Adrenal gland (tissue), 12 donors: ENCODE data around the gene CSNK2A2. TPM values are rescaled to one million over a fixed set of nuclear protein-coding genes. Genes with fewer than 3 reads are reported as not detected.

Experiments used
- DNase-seq, 7 donors: peaks; one replicate each; pipeline ENCODE4 v3.0.0-alpha.2; 2019 to 2020
- H3K27ac ChIP-seq, 5 donors: fragments of 200-600 bp; sonication (generic) in 4 of 5; 1 replicate in 3 of 5; 2 replicates in 2 of 5; pipeline versions ENCODE4 v1.5.1 to v1.8.0; 2016 to 2020; ENCODE audit warnings: mild to moderate bottlenecking in 1 of 5
- H3K27me3 ChIP-seq: fragments of 200-600 bp; 2 replicates; pipeline ENCODE4 v1.8.0; 2021
- H3K36me3 ChIP-seq, 2 donors: fragments of 200-600 bp; replicated peaks in 1 of 2; 1 replicate in 1 of 2; 2 replicates in 1 of 2; pipeline versions ENCODE4 v1.5.1 to v1.8.0; 2018 to 2022
- H3K4me1 ChIP-seq, 2 donors: fragments of 200-600 bp; replicated peaks in 1 of 2; 1 replicate in 1 of 2; 2 replicates in 1 of 2; pipeline versions ENCODE4 v1.5.1 to v1.8.0; 2018 to 2021
- H3K4me3 ChIP-seq, 4 donors: fragments of 200-600 bp; sonication (generic) in 3 of 4; one replicate each; pipeline ENCODE4 v1.5.1; 2016 to 2018
- H3K9me3 ChIP-seq, 3 donors: fragments of 200-600 bp; sonication (generic) in 1 of 3; replicated peaks in 1 of 3; 1 replicate in 2 of 3; 2 replicates in 1 of 3; pipeline versions ENCODE4 v1.5.1 to v1.8.0; 2016 to 2021
- CTCF ChIP-seq, 6 experiments: fragments of 450-650 bp in 4 of 6; fragments of 200-600 bp in 2 of 6; sonication (generic) in 1 of 6; IDR thresholded peaks; 1 replicate in 5 of 6; 2 replicates in 1 of 6; pipeline versions ENCODE4 v1.5.1 to v1.8.0; 2016 to 2021; ENCODE audit warnings: antibody characterized with exemption in 6 of 6, mild to moderate bottlenecking in 2 of 6, moderate library complexity in 1 of 6
- POLR2A ChIP-seq, 2 donors: fragments of 450-650 bp; IDR thresholded peaks; one replicate each; pipeline ENCODE4 v1.6.1; 2017; ENCODE audit warnings: antibody characterized with exemption in 2 of 2, mild to moderate bottlenecking in 2 of 2, moderate library complexity in 1 of 2
- WGBS, 4 donors: extraction: QIAGEN DNeasy Blood & Tissue Kit in 2 of 4; methylation state at CpG; one replicate each; pipeline versions ENCODE4 v1.1.5 to v1.1.7; 2013 to 2017; 5-methylcytosine and 5-hydroxymethylcytosine counted together
- intact Hi-C, 2 donors: fragments of 100-400 bp; cut with DNase I; formaldehyde crosslinking; loops; one replicate each; pipeline versions ENCODE4 v1.14.1 to v1.15.0; 2022 to 2023
- polyA plus RNA-seq, 3 donors: library from polyadenylated mRNA; stranded (reverse); fragments of 200-250 nt in 2 of 3; fragments of 350-450 nt in 1 of 3; fragmentation: Illumina TruSeq in 1 of 3; extraction: RNeasy Lipid Tissue Mini Kit (QIAGEN cat#74804) in 1 of 3; gene quantifications; one replicate each; pipeline ENCODE4 v1.2.3, GENCODE V29; 2013 to 2014
- total RNA-seq, 9 donors: library from RNA; depleted of rRNA in 4 of 9; stranded (reverse); fragments of >200 nt in 4 of 9; fragments of 120-200 nt in 1 of 9; fragmentation: NEBNext Ultra II Directional in 1 of 9; extraction: Animal tissue kit (Norgen Biotek cat#: 25700) in 1 of 9; gene quantifications; one replicate each; pipeline versions ENCODE4 v1.1.0 to v1.2.4, GENCODE V29; 2013 to 2023
- donor health status: healthy with polysubstance abuse.
- donor health status: Bipolar disorder and iron deficiency.
- donor health status: DM: yes; HTN: yes; CAD: no.
- donor health status: DM: no; HTN: no; CAD: no.
- donor health status: DM: no; HTN: no; CAD: no.
- donor health status: DM: yes; HTN: yes; CAD: no.

The CSNK2A2 gene
- total and polyA plus RNA-seq, 12 donors, result 18.0 to 76.3 (median 37.7) TPM

DNA sequence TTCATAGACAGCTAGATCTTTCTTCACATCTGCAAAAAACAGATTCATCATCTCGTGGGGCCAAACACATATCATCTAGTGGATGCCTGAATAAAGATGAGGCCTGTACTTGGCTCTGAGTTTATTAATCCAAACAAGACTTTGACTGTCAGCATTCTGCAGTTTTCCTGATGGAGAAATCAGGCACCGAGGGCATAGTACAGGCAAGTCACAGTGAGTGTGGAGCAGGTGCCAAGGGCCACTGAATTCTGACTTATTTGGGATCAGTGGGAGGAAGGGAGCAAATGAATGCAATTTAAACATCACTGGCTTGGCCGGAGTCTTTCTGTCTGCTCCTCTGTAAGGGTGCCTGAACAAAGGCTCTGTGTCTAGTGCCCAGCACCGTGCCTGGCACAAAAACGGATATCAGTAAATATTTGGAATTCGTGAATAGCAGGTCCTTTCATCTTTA is 69.7 kb downstream of the CSNK2A2 start:
- TF ChIP-seq CTCF (IDR thresholded peaks at IDR 0.05) (no peak), POLR2A (IDR thresholded peaks at IDR 0.05) (no peak)
- Histone ChIP-seq H3K27ac (peak overlapping the region in 1 of 5 donors; percentile 87), H3K36me3 (no peaks in the 10 kb centered on the region), H3K9me3 (no peaks in the 10 kb centered on the region), H3K4me1 (peaks cover 20 to 50% of the 10 kb centered on the region in 2 donors), H3K4me3 (peak overlapping the region in 2 of 4 donors; percentile 76 to 82), H3K27me3 (no peaks in the 10 kb centered on the region)
- intact Hi-C loops, result no loop called here
- 2 to 6% (median 3%) methylated on average over 6 of the region's 6 CpGs for WGBS, 4 donors
- DNase-seq, result no peak

DNA sequence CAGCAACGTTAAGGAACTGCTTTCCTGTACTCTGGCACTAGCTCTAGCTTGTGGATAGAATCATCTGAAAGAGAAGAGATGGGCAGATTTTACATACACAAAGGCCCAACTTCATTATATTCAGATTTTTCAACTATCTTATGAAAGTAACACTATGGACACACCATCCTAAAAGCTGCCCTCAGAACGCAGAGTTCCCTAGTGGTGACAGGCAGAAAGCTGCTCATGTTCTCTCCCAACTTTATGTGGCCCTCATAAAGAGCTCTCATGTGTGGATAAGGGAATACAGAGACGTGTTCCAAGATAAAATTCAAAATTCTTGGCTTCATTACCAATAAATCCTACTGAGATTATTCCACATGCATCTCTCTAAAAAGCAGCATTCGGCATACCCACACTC is 70.3 kb downstream of the CSNK2A2 start:
- TF ChIP-seq POLR2A (IDR thresholded peaks at IDR 0.05), result no peak
- H3K27me3 ChIP-seq, result no peaks in the 10 kb centered on the region
- 20 to 33% (median 25%) methylated on average over 4 of the region's 4 CpGs for WGBS, 4 donors
- H3K27ac ChIP-seq, result peak overlapping the region in 4 of 5 donors; percentile 7 to 87 (median 39)
- H3K4me1 ChIP-seq, result peaks cover 20 to 50% of the 10 kb centered on the region in 2 donors
- H3K36me3 ChIP-seq, result no peaks in the 10 kb centered on the region
- intact Hi-C loops, result no loop called here
- H3K4me3 ChIP-seq, result peak overlapping the region in 1 of 4 donors; percentile 76
- no peaks in the 10 kb centered on the region for H3K9me3 ChIP-seq
- DNase-seq, result no peak

DNA sequence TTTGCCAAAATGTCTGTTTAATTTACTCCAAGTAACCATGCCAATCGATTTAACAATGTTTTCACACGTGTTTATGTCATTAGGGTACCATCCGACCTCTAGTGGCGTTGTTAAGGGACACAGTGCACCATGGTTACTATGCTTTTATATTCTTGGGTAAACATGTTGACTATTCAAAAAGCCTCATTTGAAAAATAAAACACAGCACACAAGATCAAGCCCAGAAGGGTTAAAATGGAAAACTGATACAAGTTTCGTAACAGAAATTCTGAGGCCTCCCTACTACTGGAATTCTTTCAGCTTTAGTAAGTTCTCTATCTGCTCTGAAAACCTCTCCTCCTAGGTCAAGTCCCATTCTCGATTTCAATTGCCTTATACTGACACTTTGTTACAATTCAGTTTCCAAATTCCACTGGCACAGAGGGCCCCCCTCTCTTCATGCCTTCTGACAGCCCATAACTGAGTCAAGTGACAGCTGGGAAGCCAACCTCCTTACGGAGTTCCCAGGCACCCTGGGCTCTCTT is 70.8 kb downstream of the CSNK2A2 start:
- no peaks in the 10 kb centered on the region for H3K36me3 ChIP-seq
- H3K4me1 ChIP-seq, result peaks cover 21 to 53% of the 10 kb centered on the region in 2 donors
- 11 to 16% (median 12%) methylated on average over 7 of the region's 7 CpGs for WGBS, 4 donors
- H3K27ac ChIP-seq, result peak overlapping the region in 4 of 5 donors; percentile 7 to 87 (median 39)
- TF ChIP-seq POLR2A (IDR thresholded peaks at IDR 0.05), result no peak
- peak in 5 of 6 experiments; percentile 31 to 39 (median 35) for TF ChIP-seq CTCF (IDR thresholded peaks at IDR 0.05)
- DNase-seq, result no peak
- H3K9me3 ChIP-seq, result no peaks in the 10 kb centered on the region
- intact Hi-C loops, result no loop called here
- H3K27me3 ChIP-seq, result no peaks in the 10 kb centered on the region
- H3K4me3 ChIP-seq, result peak overlapping the region in 1 of 4 donors; percentile 76

- no peaks in the 10 kb centered on the region for H3K27me3 ChIP-seq
- peak overlapping the region in 2 of 5 donors; percentile 30 to 48 for H3K27ac ChIP-seq
- H3K9me3 ChIP-seq, result no peaks in the 10 kb centered on the region
- 48 to 58% (median 50%) methylated on average over 4 of the region's 4 CpGs for WGBS, 4 donors
- no peaks in the 10 kb centered on the region for H3K36me3 ChIP-seq
- peaks cover 27 to 58% of the 10 kb centered on the region in 2 donors for H3K4me1 ChIP-seq
- peak overlapping the region in 1 of 4 donors; percentile 76 for H3K4me3 ChIP-seq
- intact Hi-C loops, result no loop called here
- TF ChIP-seq CTCF (IDR thresholded peaks at IDR 0.05) (no peak), POLR2A (IDR thresholded peaks at IDR 0.05) (no peak)
- DNase-seq, result no peak
These were observed 71.4 kb downstream of the CSNK2A2 start for GRCh38 chr16:58126451-58126961.
